ENCODE data around the gene THRB.

DNA sequence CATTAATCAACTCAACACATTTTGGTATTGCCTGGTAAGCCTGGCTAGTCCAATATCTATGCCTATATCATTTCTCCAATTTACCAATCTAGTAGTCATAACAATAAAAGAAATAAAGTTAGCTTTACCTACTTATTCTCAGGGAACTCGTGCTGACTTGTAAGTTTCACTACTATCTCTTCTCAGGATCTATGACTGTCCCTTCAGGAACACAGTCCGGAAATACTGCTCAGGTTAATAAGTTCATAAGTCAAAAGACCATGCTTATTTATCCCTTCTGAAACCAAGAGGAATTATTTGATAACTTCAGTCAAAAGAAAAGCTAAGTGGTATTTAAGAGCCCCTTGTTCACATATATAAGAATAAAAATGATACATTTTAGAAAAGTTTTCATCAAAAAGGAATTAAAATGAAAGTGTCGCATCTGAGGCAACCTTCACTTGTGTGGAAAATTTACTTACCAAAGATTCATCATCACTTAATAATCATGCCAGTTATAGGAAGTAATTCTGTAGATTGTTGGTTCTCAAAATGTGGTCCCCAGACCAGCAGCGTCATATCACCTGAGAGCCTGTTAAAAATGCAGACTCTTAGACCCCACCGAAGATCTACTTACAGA is 15.5 kb upstream of the THRB start:
- TF ChIP-seq EP300 (IDR thresholded peaks at IDR 0.05), result no peak
- TF ChIP-seq, protein P1, sequence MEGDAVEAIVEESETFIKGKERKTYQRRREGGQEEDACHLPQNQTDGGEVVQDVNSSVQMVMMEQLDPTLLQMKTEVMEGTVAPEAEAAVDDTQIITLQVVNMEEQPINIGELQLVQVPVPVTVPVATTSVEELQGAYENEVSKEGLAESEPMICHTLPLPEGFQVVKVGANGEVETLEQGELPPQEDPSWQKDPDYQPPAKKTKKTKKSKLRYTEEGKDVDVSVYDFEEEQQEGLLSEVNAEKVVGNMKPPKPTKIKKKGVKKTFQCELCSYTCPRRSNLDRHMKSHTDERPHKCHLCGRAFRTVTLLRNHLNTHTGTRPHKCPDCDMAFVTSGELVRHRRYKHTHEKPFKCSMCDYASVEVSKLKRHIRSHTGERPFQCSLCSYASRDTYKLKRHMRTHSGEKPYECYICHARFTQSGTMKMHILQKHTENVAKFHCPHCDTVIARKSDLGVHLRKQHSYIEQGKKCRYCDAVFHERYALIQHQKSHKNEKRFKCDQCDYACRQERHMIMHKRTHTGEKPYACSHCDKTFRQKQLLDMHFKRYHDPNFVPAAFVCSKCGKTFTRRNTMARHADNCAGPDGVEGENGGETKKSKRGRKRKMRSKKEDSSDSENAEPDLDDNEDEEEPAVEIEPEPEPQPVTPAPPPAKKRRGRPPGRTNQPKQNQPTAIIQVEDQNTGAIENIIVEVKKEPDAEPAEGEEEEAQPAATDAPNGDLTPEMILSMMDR (IDR thresholded peaks at IDR 0.05), result no peak
